Left ventricle myocardium inferior (tissue), 1 donor: ENCODE data around the gene PLA2G12B. TPM values are rescaled to one million over a fixed set of nuclear protein-coding genes. Genes with fewer than 3 reads are reported as not detected.
"Not testable (repeated sequence)": the region's sequence is repeated elsewhere in the genome, so short reads cannot be mapped to it uniquely, and the experiment has no call there.

Experiments used
- DNase-seq: peaks from one replicate; pipeline ENCODE4 v3.0.0-alpha.2; 2020
- H3K27ac ChIP-seq: fragments of 200-600 bp; replicated peaks from 2 replicates; pipeline ENCODE4 v1.8.0; 2021
- H3K27me3 ChIP-seq: fragments of 200-600 bp; 2 replicates; pipeline ENCODE4 v1.8.0; 2021; ENCODE audit warnings: low read depth
- H3K36me3 ChIP-seq: fragments of 200-600 bp; 2 replicates; pipeline ENCODE4 v1.8.0; 2021
- H3K4me1 ChIP-seq: fragments of 200-600 bp; 2 replicates; pipeline ENCODE4 v1.8.0; 2021
- H3K4me3 ChIP-seq: fragments of 200-600 bp; 2 replicates; pipeline ENCODE4 v1.8.0; 2021; ENCODE audit warnings: mild to moderate bottlenecking, moderate library complexity
- H3K9me3 ChIP-seq: fragments of 200-600 bp; replicated peaks from 2 replicates; pipeline ENCODE4 v1.8.0; 2021
- CTCF ChIP-seq: fragments of 200-600 bp; IDR thresholded peaks from 2 replicates; pipeline ENCODE4 v1.8.0; 2021; ENCODE audit warnings: antibody characterized with exemption, mild to moderate bottlenecking, borderline replicate concordance
- intact Hi-C: fragments of 100-400 bp; cut with micrococcal nuclease; formaldehyde crosslinking; loops from one replicate; pipeline ENCODE4 v1.11.0; 2022
- total RNA-seq: library from RNA; stranded (reverse); fragmentation: NEBNext Ultra II Directional; extraction: Animal tissue kit (Norgen Biotek cat#: 25700); gene quantifications from one replicate; pipeline ENCODE4 v1.2.1, GENCODE V29; 2021
- donor health status: DM: no; HTN: yes; CAD: no; lungs with severe emphysema.

PLA2G12B gene
- total RNA-seq, 1 donor from 2014 or later = 0.33 TPM

- H3K4me3 ChIP-seq = no peak overlapping the region
- no peaks in the 10 kb centered on the region for H3K36me3 ChIP-seq
- no peaks in the 10 kb centered on the region for H3K4me1 ChIP-seq
- intact Hi-C loops = no loop called here
- no peak for DNase-seq
- no peaks in the 10 kb centered on the region for H3K27me3 ChIP-seq
- no peaks in the 10 kb centered on the region for H3K9me3 ChIP-seq
- no peak overlapping the region for H3K27ac ChIP-seq
- no peak for TF ChIP-seq CTCF
Measured at GRCh38 chr10:72930276-72930675, 24.3 kb downstream of the PLA2G12B start.

- no peak overlapping the region for H3K4me3 ChIP-seq
- no peak for TF ChIP-seq CTCF
Measured at GRCh38 chr10:72928798-72929197, 25.8 kb downstream of the PLA2G12B start.

GRCh38 chr10:72927485-72927884 lies 27.1 kb downstream of the PLA2G12B start:
- intact Hi-C loops = no loop called here
- H3K9me3 ChIP-seq = peaks cover 3% of the 10 kb centered on the region
- DNase-seq = no peak
- no peaks in the 10 kb centered on the region for H3K4me1 ChIP-seq
- H3K27me3 ChIP-seq = no peaks in the 10 kb centered on the region
- H3K36me3 ChIP-seq = no peaks in the 10 kb centered on the region
- no peak overlapping the region for H3K27ac ChIP-seq
- no peak overlapping the region for H3K4me3 ChIP-seq
- no peak for TF ChIP-seq CTCF

More at GRCh38 chr10:72928798-72929197, 25.8 kb downstream of the PLA2G12B start:
- Histone ChIP-seq H3K9me3 (no peaks in the 10 kb centered on the region), H3K4me1 (no peaks in the 10 kb centered on the region), H3K27me3 (no peaks in the 10 kb centered on the region), H3K36me3 (no peaks in the 10 kb centered on the region), H3K27ac (no peak overlapping the region)
- intact Hi-C loops = no loop called here
- no peak for DNase-seq

GRCh38 chr10:72925951-72926465 lies 28.6 kb downstream of the PLA2G12B start:
- intact Hi-C loops = no loop called here
- no peak for DNase-seq
- peaks cover 18% of the 10 kb centered on the region for H3K9me3 ChIP-seq
- no peak overlapping the region for H3K27ac ChIP-seq
- H3K4me1 ChIP-seq = no peaks in the 10 kb centered on the region
- H3K4me3 ChIP-seq = no peak overlapping the region
- TF ChIP-seq CTCF = no peak
- no peaks in the 10 kb centered on the region for H3K36me3 ChIP-seq
- no peaks in the 10 kb centered on the region for H3K27me3 ChIP-seq

GRCh38 chr10:72924351-72924750 lies 30.3 kb downstream of the PLA2G12B start:
- no peak for DNase-seq
- Histone ChIP-seq H3K27me3 (no peaks in the 10 kb centered on the region), H3K4me1 (no peaks in the 10 kb centered on the region), H3K9me3 (peaks cover 33% of the 10 kb centered on the region), H3K27ac (no peak overlapping the region), H3K36me3 (no peaks in the 10 kb centered on the region), H3K4me3 (no peak overlapping the region)
- intact Hi-C loops = no loop called here
- no peak for TF ChIP-seq CTCF

GRCh38 chr10:72921147-72921683 lies 33.4 kb downstream of the PLA2G12B start:
- intact Hi-C loops = not testable (repeated sequence)

More at GRCh38 chr10:72921147-72921683, 33.4 kb downstream of the PLA2G12B start:
- H3K9me3 ChIP-seq = peaks cover 42% of the 10 kb centered on the region
- H3K4me3 ChIP-seq, H3K36me3 ChIP-seq, DNase-seq, H3K4me1 ChIP-seq, H3K27me3 ChIP-seq, H3K27ac ChIP-seq: not testable (repeated sequence)
